BJ (cell line): ENCODE results near the gene TNFRSF13B. TPM values are rescaled to one million over a fixed set of nuclear protein-coding genes. Genes with fewer than 3 reads are reported as not detected.

Experiments used
- CTCF ChIA-PET: fragments of 350-600 bp; formaldehyde crosslinking; extraction: SDS; loops from one replicate; lab custom pipeline; 2021; ENCODE audit warnings: antibody characterized with exemption, inconsistent platforms; lab: Yijun Ruan, JAX
- POLR2A ChIA-PET: fragments of 300-600 bp; sonication (Branson Sonifier 250); formaldehyde crosslinking; extraction: SDS; loops from one replicate; lab custom pipeline; 2021; ENCODE audit warnings: antibody characterized with exemption; lab: Charles Lee
- DNase-seq: peaks from one replicate; pipeline ENCODE4 v3.0.0-alpha.2; 2011; ENCODE audit warnings: low read depth
- H3K27me3 ChIP-seq: 2 replicates; pipeline ENCODE4 v1.6.0; 2011; ENCODE audit warnings: low read length; ENCODE audit not compliant: control insufficient read depth, insufficient read depth
- H3K36me3 ChIP-seq: 2 replicates; pipeline ENCODE4 v1.5.1; 2011; ENCODE audit warnings: low read length; ENCODE audit not compliant: control insufficient read depth, insufficient read depth
- H3K4me3 ChIP-seq: 2 replicates; pipeline ENCODE4 v1.5.1; 2011; ENCODE audit warnings: low read depth, mild to moderate bottlenecking, control low read depth, low read length
- CTCF ChIP-seq: IDR thresholded peaks from 2 replicates; pipeline ENCODE4 v1.5.1; 2011; ENCODE audit warnings: low read depth, mild to moderate bottlenecking, control low read depth, inconsistent platforms, low read length, moderate library complexity; ENCODE audit not compliant: insufficient read depth
- polyA plus RNA-seq: library from polyadenylated mRNA; depleted of rRNA; stranded (reverse); fragments of >200 nt; gene quantifications from 2 replicates; pipeline ENCODE4 v1.2.3, GENCODE V29; 2011

Gene TNFRSF13B
- polyA plus RNA-seq, 1 experiment = not detected

GRCh38 chr17:16929757-16930520 lies 42.0 kb downstream of the TNFRSF13B start:
- POLR2A ChIA-PET = no interaction called here
- H3K4me3 ChIP-seq = no peak overlapping the region
- CTCF ChIA-PET = no interaction called here
- no peaks in the 10 kb centered on the region for H3K36me3 ChIP-seq
- no peak for DNase-seq
- H3K27me3 ChIP-seq = peaks cover 12% of the 10 kb centered on the region
- no peak for TF ChIP-seq CTCF

DNA sequence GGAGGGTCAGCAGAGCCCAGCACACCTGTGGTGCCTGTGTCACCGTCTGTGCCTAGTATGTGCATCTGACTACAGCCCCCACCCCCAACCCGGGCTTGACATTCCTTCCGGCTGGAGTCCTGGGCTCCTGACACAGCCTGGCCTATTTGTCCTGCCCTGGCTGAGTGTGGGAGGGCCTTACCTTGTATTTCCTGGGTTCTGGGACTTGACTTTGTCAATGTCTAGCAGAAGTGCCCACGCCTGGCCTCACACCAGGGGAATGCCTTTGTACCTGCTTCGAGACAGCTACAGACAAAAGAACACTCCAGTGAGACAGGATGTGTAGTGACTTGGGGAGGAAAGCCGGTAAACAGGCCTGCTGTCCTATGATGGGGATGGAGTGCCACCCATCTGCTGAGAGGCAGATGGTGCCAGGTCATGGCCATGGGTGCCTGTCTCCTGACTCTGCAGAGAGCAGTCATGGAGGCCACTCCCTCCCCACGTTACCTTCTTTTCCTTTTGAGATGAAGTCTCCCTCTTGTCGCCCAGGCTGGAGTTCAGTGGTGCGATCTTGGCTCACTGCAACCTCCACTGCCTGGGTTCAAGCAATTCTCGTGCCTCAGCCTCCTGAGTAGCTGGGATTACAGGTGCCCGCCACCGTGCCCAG lies 42.8 kb downstream of the TNFRSF13B start:
- no peak overlapping the region for H3K4me3 ChIP-seq
- ChIA-PET CTCF (interaction anchor here (0.6 to 1.7 kb wide), 2 partner anchors 12 kb away, joined by 3 to 5 read pairs; no protein-coding TSS in a partner anchor), POLR2A (no interaction called here)
- DNase-seq = no peak
- H3K27me3 ChIP-seq = peaks cover 12% of the 10 kb centered on the region
- no peak for TF ChIP-seq CTCF
- no peaks in the 10 kb centered on the region for H3K36me3 ChIP-seq

GRCh38 chr17:16928406-16929034 lies 43.4 kb downstream of the TNFRSF13B start:
- Histone ChIP-seq H3K36me3 (no peaks in the 10 kb centered on the region), H3K27me3 (peaks cover 12% of the 10 kb centered on the region), H3K4me3 (no peak overlapping the region)
- no peak for DNase-seq
- ChIA-PET POLR2A (no interaction called here), CTCF (interaction anchor here (1.7 kb wide), 1 partner anchor 12 kb away, joined by 5 read pairs; no protein-coding TSS in a partner anchor)
- TF ChIP-seq CTCF = no peak

- ChIA-PET POLR2A (no interaction called here), CTCF (interaction anchor here (0.9 to 1.7 kb wide), 2 partner anchors 11 to 64 kb away, joined by 3 to 5 read pairs; no protein-coding TSS in a partner anchor)
- no peak for DNase-seq
- no peak for TF ChIP-seq CTCF
- H3K36me3 ChIP-seq = no peaks in the 10 kb centered on the region
- no peak overlapping the region for H3K4me3 ChIP-seq
- H3K27me3 ChIP-seq = peaks cover 13% of the 10 kb centered on the region
Measured at GRCh38 chr17:16927641-16928321, 44.1 kb downstream of the TNFRSF13B start.
